A549 (cell line): ENCODE measurements around the gene SLC25A4. TPM values are rescaled to one million over a fixed set of nuclear protein-coding genes. Genes with fewer than 3 reads are reported as not detected.

Experiments used
- ATAC-seq, 2 experiments: fragments of 200-7000 bp in 1 of 2; fragments of >200 bp in 1 of 2; cut with Nextera tagmentation in 1 of 2; cut with Tn5 transposase in 1 of 2; 3 replicates each; pipeline versions ENCODE4 v1.8.0 to v1.9.1; 2018 to 2020; ENCODE audit warnings: mild to moderate bottlenecking in 1 of 2, moderate library complexity in 1 of 2
- CTCF ChIA-PET: fragments of 300-600 bp; sonication (Branson Sonifier 250); formaldehyde crosslinking; extraction: SDS; loops from one replicate; lab custom pipeline; 2021; ENCODE audit warnings: antibody characterized with exemption, inconsistent platforms; lab: Yijun Ruan, JAX
- POLR2A ChIA-PET: fragments of 350-600 bp; formaldehyde crosslinking; extraction: SDS; loops from one replicate; lab custom pipeline; 2021; ENCODE audit warnings: antibody characterized with exemption, inconsistent platforms; lab: Yijun Ruan, JAX
- DNase-seq, 2 experiments: peaks; one replicate each; pipeline versions ENCODE4 v3.0.0 to v3.0.0-alpha.2; 2011 to 2016; ENCODE audit warnings: low read depth in 1 of 2, low spot score in 1 of 2
- FAIRE-seq: peaks from 2 replicates; lab custom pipeline; 2011; peaks lifted over from hg19 to GRCh38; lab: Jason Lieb, UNC
- H3K27ac ChIP-seq, 2 experiments: fragments of >200 bp; sonication (Bioruptor Twin); formaldehyde crosslinking; 3 replicates each; pipeline ENCODE4 v1.5.1; 2016 to 2017
- H3K4me1 ChIP-seq: fragments of >200 bp; sonication (Bioruptor Twin); formaldehyde crosslinking; 3 replicates; pipeline ENCODE4 v1.6.1; 2016
- H3K4me2 ChIP-seq: fragments of >200 bp; sonication (Bioruptor Twin); formaldehyde crosslinking; 3 replicates; pipeline ENCODE4 v1.6.1; 2016
- H3K4me3 ChIP-seq: fragments of >200 bp; sonication (Bioruptor Twin); formaldehyde crosslinking; 3 replicates; pipeline ENCODE4 v1.5.1; 2016
- H3K9me3 ChIP-seq: fragments of >200 bp; sonication (Bioruptor Twin); formaldehyde crosslinking; 3 replicates; pipeline ENCODE4 v1.6.1; 2016
- CEBPB ChIP-seq, 2 experiments: fragments of >200 bp in 1 of 2; sonication (Bioruptor Twin) in 1 of 2; formaldehyde crosslinking in 1 of 2; IDR thresholded peaks; 2 replicates each; pipeline ENCODE4 v1.6.1; 2012 to 2016
- CHD4 ChIP-seq: fragments of 200-600 bp; sonication (generic); IDR thresholded peaks from 2 replicates; pipeline ENCODE4 v1.6.1; 2016; ENCODE audit warnings: antibody characterized with exemption, mild to moderate bottlenecking, borderline replicate concordance
- CTCF ChIP-seq: fragments of >200 bp; sonication (Bioruptor Twin); formaldehyde crosslinking; IDR thresholded peaks from 3 replicates; pipeline ENCODE4 v1.5.1; 2016
- E2F6 ChIP-seq: IDR thresholded peaks from 2 replicates; pipeline ENCODE4 v1.6.1; 2012; ENCODE audit warnings: low read depth, borderline replicate concordance
- EHF ChIP-seq: fragments of 250-450 bp; sonication (Bioruptor Pico); IDR thresholded peaks from 2 replicates; pipeline ENCODE4 v1.5.0; 2020; ENCODE audit warnings: mild to moderate bottlenecking
- FOSL2 ChIP-seq, 2 experiments: fragments of 450-650 bp in 1 of 2; fragments of >200 bp in 1 of 2; sonication (Bioruptor Twin) in 1 of 2; formaldehyde crosslinking; IDR thresholded peaks; 2 replicates each; pipeline versions ENCODE4 v1.5.0 to v1.6.1; 2016 to 2020; ENCODE audit warnings: mild to moderate bottlenecking in 1 of 2, moderate library complexity in 1 of 2
- HDAC2 ChIP-seq: fragments of 200-600 bp; sonication (generic); IDR thresholded peaks from 2 replicates; pipeline ENCODE4 v1.6.1; 2016
- HOXB5 ChIP-seq: fragments of 250-450 bp; sonication (Bioruptor Pico); IDR thresholded peaks from 2 replicates; pipeline ENCODE4 v1.5.0; 2020; ENCODE audit warnings: mild to moderate bottlenecking, moderate library complexity
- MAFK ChIP-seq: fragments of 450-650 bp; IDR thresholded peaks from 2 replicates; pipeline ENCODE4 v1.6.1; 2014; ENCODE audit not compliant: partially characterized antibody
- MAX ChIP-seq: IDR thresholded peaks from 2 replicates; pipeline ENCODE4 v1.6.1; 2012
- MYC ChIP-seq: IDR thresholded peaks from 2 replicates; pipeline ENCODE4 v1.6.1; 2012; ENCODE audit warnings: mild to moderate bottlenecking, inconsistent platforms, low read length, improper control_type of control experiment, borderline replicate concordance
- POLR2A ChIP-seq: IDR thresholded peaks from 2 replicates; pipeline ENCODE4 v1.6.1; 2012; ENCODE audit warnings: mild to moderate bottlenecking, low read length
- POLR2AphosphoS2 ChIP-seq: conservative IDR thresholded peaks from 2 replicates; pipeline ENCODE4 v1.6.1; 2012; ENCODE audit warnings: low read length, improper control_type of control experiment, inconsistent platforms
- RAD21 ChIP-seq, 2 experiments: fragments of >200 bp in 1 of 2; sonication (Bioruptor Twin) in 1 of 2; formaldehyde crosslinking in 1 of 2; IDR thresholded peaks in 1 of 2; conservative IDR thresholded peaks in 1 of 2; 2 replicates in 1 of 2; 3 replicates in 1 of 2; pipeline ENCODE4 v1.6.1; 2012 to 2018; ENCODE audit warnings: inconsistent platforms in 1 of 2
- SMC3 ChIP-seq: fragments of >200 bp; sonication (Bioruptor Twin); formaldehyde crosslinking; IDR thresholded peaks from 3 replicates; pipeline ENCODE4 v1.6.1; 2018; ENCODE audit warnings: inconsistent platforms
- USF2 ChIP-seq: fragments of 450-650 bp; IDR thresholded peaks from 2 replicates; pipeline ENCODE4 v1.6.1; 2014; ENCODE audit warnings: antibody characterized with exemption
- ZNF302 ChIP-seq: fragments of 250-450 bp; sonication (Bioruptor Pico); IDR thresholded peaks from 2 replicates; pipeline ENCODE4 v1.9.0; 2021; ENCODE audit warnings: inconsistent platforms, mild to moderate bottlenecking, moderate library complexity
- WGBS: methylation state at CpG from one replicate; pipeline ENCODE4 v1.1.6; 2017; ENCODE audit errors: missing lambda C conversion rate; 5-methylcytosine and 5-hydroxymethylcytosine counted together
- polyA plus RNA-seq, 4 experiments: library from polyadenylated mRNA; depleted of rRNA in 3 of 4; stranded (reverse); fragments of >200 nt; fragmentation: RNase III in 1 of 4; extraction: RNeasy Plus Mini Kit Qiagen cat#74134 plus additional on column Dnase treatment in 1 of 4; gene quantifications; 2 replicates in 3 of 4; 3 replicates in 1 of 4; pipeline ENCODE4 v1.2.3, GENCODE V29; 2011 to 2017

The SLC25A4 gene
- polyA plus RNA-seq, 2 of the 4 experiments (the other 2 are of a cell fraction): 15.4 to 16.9 TPM

GRCh38 chr4:185128272-185129119, 14.6 kb upstream of the SLC25A4 start:
- TF ChIP-seq E2F6 (peak; percentile 53; the same call in 1 of the 2 replicates), HOXB5 (no peak)
- POLR2A ChIA-PET: no interaction called here
- FAIRE-seq (no peak), ATAC-seq (peak; percentile 64 to 76), DNase-seq (peak; percentile 24 to 40)
- H3K4me3 ChIP-seq: peak overlapping the region; percentile 51
- no peaks in the 10 kb centered on the region for H3K4me1 ChIP-seq
- H3K9me3 ChIP-seq: no peaks in the 10 kb centered on the region
- H3K4me2 ChIP-seq: peak overlapping the region; percentile 89
- peak overlapping the region; percentile 38 to 73; a peak in 5 of 6 replicates for H3K27ac ChIP-seq
- CTCF ChIA-PET: interaction anchor here (0.7 to 1.1 kb wide), 2 partner anchors 16 to 1578 kb away, joined by 3 read pairs; no protein-coding TSS in a partner anchor
- 53% methylated on average over 22 of the region's 74 CpGs for WGBS

GRCh38 chr4:185134307-185134869, 8.7 kb upstream of the SLC25A4 start:
- peak; percentile 75 to 76 for TF ChIP-seq RAD21 (conservative IDR thresholded peaks at IDR 0.05 in 1 of 2, IDR thresholded peaks at IDR 0.05 in 1 of 2)
- peak; percentile 58 for TF ChIP-seq SMC3
- TF ChIP-seq USF2: no peak
- peak; percentile 74 for TF ChIP-seq CTCF
- TF ChIP-seq CEBPB (IDR thresholded peaks at IDR 0.05): peak in 1 of 2 experiments; percentile 37; a peak in 1 of 4 replicates
- TF ChIP-seq HOXB5: no peak
- no peaks in the 10 kb centered on the region for H3K9me3 ChIP-seq
- DNase-seq (peak; percentile 47 to 50), ATAC-seq (peak; percentile 83 to 85; a peak in 5 of 6 replicates), FAIRE-seq (no peak)
- no peak overlapping the region for H3K4me3 ChIP-seq
- WGBS: 35% methylated on average over 3 of the region's 3 CpGs
- H3K4me2 ChIP-seq: no peak overlapping the region
- no peaks in the 10 kb centered on the region for H3K4me1 ChIP-seq
- H3K27ac ChIP-seq: no peak overlapping the region
- POLR2A ChIA-PET: interaction anchor here (1.1 kb wide), 1 partner anchor 9 kb away, joined by 11 read pairs; the partner anchor contains the start of gene SLC25A4
- CTCF ChIA-PET: interaction anchor here (0.6 to 2.2 kb wide), 14 partner anchors 9 to 1656 kb away, joined by 3 to 12 read pairs (median 4); partner anchors contain the start of gene SLC25A4

- ATAC-seq: no peak
- TF ChIP-seq MAFK (no peak), MAX (no peak), SMC3 (no peak), POLR2A (no peak), EHF (CRISPR knock-in tag) (no peak), CHD4 (no peak), RAD21 (conservative IDR thresholded peaks at IDR 0.05 in 1 of 2, IDR thresholded peaks at IDR 0.05 in 1 of 2) (no peak), ZNF302 (CRISPR knock-in tag) (no peak), HDAC2 (no peak), MYC (no peak), POLR2AphosphoS2 (no peak), CTCF (no peak), FOSL2 (IDR thresholded peaks at IDR 0.05) (no peak), FOSL2 (CRISPR knock-in tag; IDR thresholded peaks at IDR 0.05) (no peak)
Measured at GRCh38 chr4:185137233-185137925, 5.7 kb upstream of the SLC25A4 start.

More at GRCh38 chr4:185137233-185137925, 5.7 kb upstream of the SLC25A4 start:
- POLR2A ChIA-PET: no interaction called here
- Histone ChIP-seq H3K4me1 (0 out of 3 replicates have a peak, but pooled peaks cover 2% of the 10 kb centered on the region), H3K4me3 (no peak overlapping the region), H3K27ac (no peak overlapping the region), H3K4me2 (no peak overlapping the region), H3K9me3 (no peaks in the 10 kb centered on the region)
- FAIRE-seq (no peak), DNase-seq (no peak)
- WGBS: 80% methylated on average over 24 of the region's 24 CpGs
- CTCF ChIA-PET: interaction anchor here (1.0 to 1.7 kb wide), 2 partner anchors 96 to 131 kb away, joined by 3 to 4 read pairs; no protein-coding TSS in a partner anchor
